ENCODE measurements around the gene ADCY1.

ADCY1 gene

DNA sequence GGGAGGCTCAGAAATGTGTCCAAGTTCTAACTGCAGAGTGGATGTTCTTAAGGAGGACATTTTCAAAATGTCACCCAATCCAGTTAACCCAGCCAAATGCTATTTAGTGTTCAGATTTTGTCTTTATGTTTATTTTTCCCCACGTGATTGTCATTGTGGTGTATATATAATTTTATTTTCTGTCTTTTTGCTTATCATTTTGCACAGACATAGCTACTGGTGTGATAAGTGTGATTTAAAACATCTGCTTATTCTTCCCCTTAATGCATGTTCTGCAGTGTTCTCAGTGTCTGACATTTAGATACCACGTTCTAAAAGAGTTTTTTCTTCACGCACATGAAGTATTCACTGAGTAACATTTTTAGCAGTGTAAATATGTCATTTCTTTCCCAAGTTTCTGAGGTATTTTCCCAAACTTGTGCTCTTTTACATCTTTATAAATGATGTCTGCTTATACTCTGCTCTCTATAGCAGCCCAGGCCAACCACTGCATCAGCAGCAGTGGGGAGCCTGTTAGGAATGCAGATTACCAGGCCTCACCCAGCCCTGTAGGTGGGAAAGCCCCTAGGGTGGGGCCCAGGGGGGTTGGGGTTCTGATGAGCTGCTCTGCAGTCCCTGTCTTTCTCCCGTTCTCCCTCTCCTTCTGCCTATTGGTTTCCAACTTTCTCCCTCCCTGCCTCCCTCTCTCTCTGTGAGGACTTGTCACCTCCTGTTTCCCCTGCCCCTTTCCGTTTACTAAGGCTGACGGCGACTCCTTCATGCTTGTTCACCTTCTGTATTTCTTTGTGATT lies 20.8 kb downstream of the ADCY1 start:
- no peak for DNase-seq

DNA sequence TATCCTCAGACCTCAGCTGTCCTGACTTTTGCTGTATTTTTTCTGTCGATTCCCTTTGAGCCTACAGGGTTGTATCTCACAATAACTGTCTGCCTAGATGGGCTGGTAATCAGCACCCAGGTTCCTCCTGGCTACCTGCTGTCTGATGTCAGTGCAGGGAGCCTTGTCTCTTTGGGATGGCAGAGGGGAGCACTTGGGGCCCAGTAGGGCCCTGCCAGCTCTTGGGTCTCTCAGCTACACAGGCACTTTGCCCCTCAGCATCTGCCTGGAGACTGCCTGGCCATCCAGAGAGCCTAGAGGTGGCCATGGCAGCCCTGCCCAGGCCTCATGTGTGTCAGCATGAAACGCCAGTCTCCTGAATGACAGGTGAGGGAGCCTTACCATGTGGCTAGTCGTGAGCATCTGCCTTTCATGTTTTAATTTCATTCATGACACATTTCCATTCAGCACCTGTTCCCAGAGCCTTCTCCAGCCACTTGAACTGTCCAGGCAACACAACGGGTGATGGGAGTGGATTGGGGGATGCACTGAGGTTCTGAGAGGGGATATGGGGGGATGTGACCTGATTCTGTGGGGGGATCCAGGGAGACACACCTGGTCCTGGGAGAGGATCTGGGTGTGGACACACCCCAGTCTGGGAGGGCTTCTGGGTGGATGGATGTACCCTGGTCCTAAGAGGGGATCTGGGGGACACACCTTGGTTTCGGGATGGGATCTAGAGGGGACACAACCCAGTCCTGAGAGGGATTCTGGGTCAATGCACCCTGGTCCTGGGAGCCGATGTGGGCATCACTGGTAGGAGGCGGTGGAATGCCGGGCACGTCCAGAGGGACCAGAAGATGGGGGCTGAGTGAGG lies 21.9 kb downstream of the ADCY1 start:
- no peak for DNase-seq

GRCh38 chr7:45596665-45597095 lies 22.5 kb downstream of the ADCY1 start:
- no peak for DNase-seq

- no peak for DNase-seq
Observed at GRCh38 chr7:45597286-45597984, 23.3 kb downstream of the ADCY1 start.

- no peak for DNase-seq
Observed at GRCh38 chr7:45598886-45599520, 24.8 kb downstream of the ADCY1 start.

GRCh38 chr7:45599851-45600706 lies 25.9 kb downstream of the ADCY1 start:
- DNase-seq, result no peak

DNA sequence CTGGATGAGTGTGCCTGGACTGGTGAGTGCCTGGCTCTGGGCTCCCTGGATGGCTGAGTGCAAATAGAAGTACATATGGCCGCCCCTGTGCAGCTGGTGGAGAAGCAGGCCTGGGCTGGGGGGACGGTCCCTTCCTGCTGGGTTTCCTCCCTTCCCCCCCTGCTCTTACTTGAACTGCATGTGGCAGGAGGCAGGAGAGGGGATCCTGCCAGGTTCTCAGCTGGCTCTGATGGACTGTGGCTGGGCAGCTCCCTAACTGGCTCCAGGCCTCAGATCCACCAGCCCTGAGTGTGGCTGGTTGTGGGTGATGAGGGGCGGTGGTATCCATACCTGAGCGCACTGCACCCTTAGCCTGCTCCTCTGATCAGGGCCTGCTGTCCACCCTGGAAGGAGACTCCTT lies 26.9 kb downstream of the ADCY1 start:
- no peak for DNase-seq

GRCh38 chr7:45601816-45602540 lies 27.8 kb downstream of the ADCY1 start:
- DNase-seq, result no peak

- no peak for DNase-seq
Observed at GRCh38 chr7:45606050-45606449, 31.9 kb downstream of the ADCY1 start.

- DNase-seq, result no peak
Observed at GRCh38 chr7:45606931-45607330, 32.8 kb downstream of the ADCY1 start.

- no peak for DNase-seq
Observed at GRCh38 chr7:45609180-45609579, 35.0 kb downstream of the ADCY1 start.

DNA sequence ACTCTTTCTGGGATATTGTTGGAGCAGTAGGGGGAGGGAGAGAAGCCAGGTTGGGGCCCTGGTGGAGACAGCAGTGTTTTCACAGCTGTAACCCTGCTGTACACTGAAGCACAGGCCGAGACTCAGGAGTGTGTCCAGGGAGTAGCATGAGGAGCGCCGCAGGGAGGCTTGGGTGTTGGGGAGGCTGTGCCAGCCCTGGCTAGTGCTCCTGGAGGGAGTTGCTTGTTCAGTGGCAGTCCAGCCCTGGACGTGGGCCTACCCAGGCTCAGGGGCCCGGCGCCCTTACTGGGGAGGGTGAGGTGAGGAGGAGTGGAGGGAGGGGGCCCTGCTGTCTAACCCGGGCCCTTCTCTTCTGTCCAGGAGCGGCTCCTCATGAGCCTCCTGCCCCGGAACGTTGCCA lies 35.9 kb downstream of the ADCY1 start:
- DNase-seq, result no peak

DNA sequence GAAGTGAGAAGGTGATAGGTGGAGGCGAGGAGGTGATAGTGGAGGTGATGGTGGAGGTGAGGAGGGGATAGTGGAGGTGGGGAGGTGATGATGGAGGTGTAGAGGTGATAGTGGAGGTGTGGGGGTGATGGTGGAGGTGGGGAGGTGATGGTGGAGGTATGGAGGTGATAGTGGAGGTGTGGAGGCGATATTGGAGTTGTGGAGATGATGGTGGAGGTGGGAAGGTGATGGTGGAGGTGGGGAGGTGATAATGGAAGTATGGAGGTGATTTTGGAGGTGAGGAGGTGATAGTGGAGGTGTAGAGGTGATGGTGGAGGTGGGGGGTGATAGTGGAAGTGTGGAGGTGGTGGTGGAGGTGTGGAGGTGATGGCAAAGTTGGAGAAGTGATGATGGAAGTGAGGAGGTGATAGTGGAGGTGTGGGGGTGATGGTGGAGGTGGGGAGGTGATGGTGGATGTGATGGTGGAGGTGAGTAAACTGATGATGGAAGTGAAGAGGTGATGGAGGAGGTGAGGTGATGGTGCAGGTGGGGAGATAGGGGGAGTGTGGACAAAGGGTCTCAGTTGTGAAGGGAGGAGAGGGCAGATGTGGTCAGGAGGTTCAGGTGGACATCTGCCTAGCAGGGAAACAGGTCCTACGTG lies 36.6 kb downstream of the ADCY1 start:
- DNase-seq, result no peak

DNA sequence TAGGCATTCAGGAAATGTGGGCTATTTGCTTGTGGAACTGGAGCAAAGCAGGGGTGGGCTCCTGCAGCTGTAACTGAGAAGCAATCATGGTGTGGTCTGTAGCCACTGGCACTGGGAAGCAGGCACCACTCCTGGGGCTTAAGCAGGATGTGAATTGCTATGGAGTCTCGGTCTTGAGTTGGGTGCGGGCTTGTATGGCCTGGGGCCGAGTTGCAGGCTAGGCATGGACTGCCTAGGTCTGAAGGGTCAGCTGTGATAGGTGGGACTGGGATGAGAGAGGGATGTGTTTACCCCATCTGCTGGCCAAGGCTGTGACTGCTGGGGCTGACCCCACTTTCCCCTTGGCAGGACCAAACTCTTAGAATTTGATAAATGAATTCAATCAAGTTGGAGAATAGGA lies 43.0 kb downstream of the ADCY1 start:
- DNase-seq, result no peak

DNA sequence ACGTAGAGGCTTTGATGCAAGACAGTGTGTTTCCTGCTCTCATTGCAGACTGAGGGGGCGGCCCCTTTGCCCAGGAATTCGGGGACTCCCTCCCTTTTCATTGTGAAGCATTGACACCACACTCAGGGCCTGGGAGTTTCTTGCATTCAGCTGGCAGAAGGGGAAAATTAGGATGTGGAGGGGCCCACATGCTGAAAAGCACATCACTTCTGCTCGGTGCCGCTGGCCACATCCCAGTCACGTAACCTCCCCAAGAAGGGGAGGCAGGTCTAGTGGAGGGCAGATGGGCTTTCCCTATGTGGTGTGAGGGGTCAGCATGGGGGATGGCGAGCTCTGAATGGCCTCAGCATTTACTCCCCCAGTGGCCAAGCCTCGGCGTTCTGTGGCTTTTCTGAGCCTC lies 47.9 kb downstream of the ADCY1 start:
- DNase-seq, result no peak

DNA sequence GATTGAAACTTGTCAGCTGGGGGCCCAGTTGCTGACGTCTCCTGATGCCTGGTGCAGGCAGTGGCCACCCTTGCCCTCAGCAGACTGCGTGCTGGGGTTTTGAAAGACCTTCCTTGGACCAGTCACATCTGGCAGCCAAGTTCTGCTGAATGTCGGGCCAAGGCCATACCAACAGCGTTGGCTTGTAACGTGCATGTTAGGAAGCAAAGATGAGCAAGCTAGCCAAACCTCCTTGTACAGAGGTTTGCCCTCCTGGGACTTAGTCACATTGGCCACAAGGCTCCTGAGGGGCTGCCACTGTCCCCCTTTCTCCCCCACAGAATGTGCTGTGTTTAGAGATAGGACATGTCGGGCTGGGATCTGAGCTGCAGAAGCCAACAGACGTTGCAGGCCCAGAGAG lies 49.0 kb downstream of the ADCY1 start:
- no peak for DNase-seq

DNA sequence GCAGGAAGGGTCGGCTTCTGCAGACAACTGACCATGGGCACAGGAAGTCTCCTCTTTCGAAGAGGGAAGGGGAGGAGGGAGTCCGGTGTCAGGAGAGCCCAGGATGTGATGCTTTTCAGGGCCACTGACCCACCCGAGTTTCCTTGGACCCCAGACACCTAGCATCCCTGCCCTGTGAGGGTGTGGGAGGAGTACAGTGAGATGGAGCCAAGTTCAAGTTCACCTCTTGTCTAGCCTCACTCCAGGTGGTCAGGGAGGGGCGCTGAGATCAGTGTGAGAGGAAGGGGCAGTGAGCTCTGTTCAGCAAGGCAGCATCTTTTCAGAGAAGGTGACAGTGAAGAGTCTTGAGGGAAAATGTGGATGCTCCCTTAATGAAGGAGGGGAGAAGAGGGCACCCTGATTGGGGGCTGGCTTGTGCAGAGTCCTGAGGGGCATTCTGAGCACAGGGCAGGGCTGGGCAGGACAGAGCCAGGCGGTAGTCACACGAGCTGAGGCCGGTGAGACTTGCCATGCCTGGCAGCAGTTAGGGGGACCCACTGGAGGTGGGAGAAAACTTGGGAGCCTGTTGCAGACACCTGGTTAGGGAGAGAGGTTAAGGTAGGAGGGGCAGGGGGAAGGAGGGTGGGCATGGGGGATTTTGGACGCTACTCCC lies 49.7 kb downstream of the ADCY1 start:
- DNase-seq, result no peak

- no peak for DNase-seq
Observed at GRCh38 chr7:45624392-45624760, 50.2 kb downstream of the ADCY1 start.

GRCh38 chr7:45625067-45625466 lies 50.9 kb downstream of the ADCY1 start:
- no peak for DNase-seq

GRCh38 chr7:45625714-45626440 lies 51.7 kb downstream of the ADCY1 start:
- DNase-seq, result no peak
